Body of pancreas (tissue), 4 donors: ENCODE data around the gene PRRX1. TPM values are rescaled to one million over a fixed set of nuclear protein-coding genes. Genes with fewer than 3 reads are reported as not detected.

ENCODE experiments used
- ATAC-seq: fragments of 150-250 bp; one replicate; pipeline ENCODE4 v1.9.1; 2016
- DNase-seq, 4 donors: peaks; one replicate each; pipeline ENCODE4 v3.0.0-alpha.2; 2019
- H3K27ac ChIP-seq, 4 donors: fragments of 200-600 bp; sonication (generic); 1 replicate in 3 of 4; 2 replicates in 1 of 4; pipeline versions ENCODE4 v1.5.1 to v1.6.1; 2016 to 2019; ENCODE audit warnings: mild to moderate bottlenecking in 1 of 4, mixed read lengths in 1 of 4, moderate library complexity in 1 of 4
- H3K27me3 ChIP-seq, 2 donors: fragments of 200-600 bp; sonication (generic); one replicate each; pipeline ENCODE4 v1.6.0; 2016; ENCODE audit warnings: mild to moderate bottlenecking in 1 of 2
- H3K36me3 ChIP-seq, 2 donors: fragments of 200-600 bp; sonication (generic); replicated peaks in 1 of 2; 2 replicates each; pipeline ENCODE4 v1.5.1; 2016; ENCODE audit warnings: low read depth in 2 of 2; ENCODE audit not compliant: insufficient read depth in 1 of 2
- H3K4me1 ChIP-seq: fragments of 200-600 bp; sonication (generic); one replicate; pipeline ENCODE4 v1.6.0; 2016
- H3K4me3 ChIP-seq, 2 donors: fragments of 200-600 bp; sonication (generic); 1 replicate in 1 of 2; 2 replicates in 1 of 2; pipeline ENCODE4 v1.5.1; 2016 to 2019
- H3K9me3 ChIP-seq, 3 donors: fragments of 200-600 bp; sonication (generic); 1 replicate in 2 of 3; 2 replicates in 1 of 3; pipeline ENCODE4 v1.5.1; 2016
- CTCF ChIP-seq, 7 experiments: fragments of 450-650 bp in 4 of 7; fragments of 200-600 bp in 3 of 7; sonication (generic) in 3 of 7; IDR thresholded peaks; one replicate each; pipeline ENCODE4 v1.5.1; 2016 to 2019; ENCODE audit warnings: antibody characterized with exemption in 7 of 7
- POLR2A ChIP-seq, 3 donors: fragments of 450-650 bp; IDR thresholded peaks; one replicate each; pipeline ENCODE4 v1.6.1; 2016; ENCODE audit warnings: antibody characterized with exemption in 3 of 3, mild to moderate bottlenecking in 2 of 3
- WGBS, 2 donors: methylation state at CpG; one replicate each; pipeline ENCODE4 v1.1.5; 2017; 5-methylcytosine and 5-hydroxymethylcytosine counted together
- intact Hi-C: fragments of 100-400 bp; cut with DNase I; formaldehyde crosslinking; loops from one replicate; pipeline ENCODE4 v1.15.1; 2023
- total RNA-seq, 2 donors: library from RNA; depleted of rRNA; stranded (reverse); fragments of >200 nt; gene quantifications; one replicate each; pipeline ENCODE4 v1.1.0, GENCODE V29; 2016

Gene PRRX1
- total RNA-seq, 2 donors from 2014 or later = 5.3 to 8.0 TPM

GRCh38 chr1:170676628-170677027 is 12.7 kb downstream of the PRRX1 start:
- H3K27ac ChIP-seq = no peak overlapping the region
- H3K4me3 ChIP-seq = no peak overlapping the region
- H3K4me1 ChIP-seq = no peaks in the 10 kb centered on the region
- intact Hi-C loops = no loop called here
- peaks cover 0 to 4% of the 10 kb centered on the region in 2 donors for H3K27me3 ChIP-seq
- H3K9me3 ChIP-seq = no peaks in the 10 kb centered on the region
- ATAC-seq = no peak
- DNase-seq = no peak
- TF ChIP-seq CTCF (IDR thresholded peaks at IDR 0.05) = no peak
- TF ChIP-seq POLR2A (IDR thresholded peaks at IDR 0.05) = no peak
- no peaks in the 10 kb centered on the region for H3K36me3 ChIP-seq

GRCh38 chr1:170678027-170678600 is 14.2 kb downstream of the PRRX1 start:
- Histone ChIP-seq H3K4me3 (no peak overlapping the region), H3K4me1 (no peaks in the 10 kb centered on the region), H3K36me3 (no peaks in the 10 kb centered on the region), H3K27ac (no peak overlapping the region), H3K27me3 (peaks cover 0 to 4% of the 10 kb centered on the region in 2 donors), H3K9me3 (no peaks in the 10 kb centered on the region)
- intact Hi-C loops = no loop called here
- ATAC-seq (no peak), DNase-seq (no peak)
- TF ChIP-seq POLR2A (IDR thresholded peaks at IDR 0.05) (no peak), CTCF (IDR thresholded peaks at IDR 0.05) (no peak)
- WGBS, 2 donors = 70% methylated on average over 3 of the region's 3 CpGs

- ATAC-seq = no peak
Measured at GRCh38 chr1:170680428-170680827, 16.5 kb downstream of the PRRX1 start.

GRCh38 chr1:170682169-170682568 is 18.2 kb downstream of the PRRX1 start:
- 60 to 73% methylated on average over 1 of the region's 1 CpG for WGBS, 2 donors
- no peak for DNase-seq
- no peak overlapping the region for H3K4me3 ChIP-seq
- intact Hi-C loops = no loop called here
- H3K27me3 ChIP-seq = no peaks in the 10 kb centered on the region
- H3K4me1 ChIP-seq = no peaks in the 10 kb centered on the region
- no peak for TF ChIP-seq CTCF (IDR thresholded peaks at IDR 0.05)
- no peak for TF ChIP-seq POLR2A (IDR thresholded peaks at IDR 0.05)
- no peaks in the 10 kb centered on the region for H3K36me3 ChIP-seq
- no peak for ATAC-seq
- H3K9me3 ChIP-seq = no peaks in the 10 kb centered on the region
- H3K27ac ChIP-seq = no peak overlapping the region

More at GRCh38 chr1:170680428-170680827, 16.5 kb downstream of the PRRX1 start:
- Histone ChIP-seq H3K27me3 (no peaks in the 10 kb centered on the region), H3K27ac (no peak overlapping the region), H3K36me3 (no peaks in the 10 kb centered on the region), H3K9me3 (no peaks in the 10 kb centered on the region), H3K4me3 (no peak overlapping the region), H3K4me1 (no peaks in the 10 kb centered on the region)
- DNase-seq = no peak
- TF ChIP-seq CTCF (IDR thresholded peaks at IDR 0.05) (no peak), POLR2A (IDR thresholded peaks at IDR 0.05) (no peak)
- intact Hi-C loops = no loop called here
- WGBS, 2 donors = 30 to 40% methylated on average over 3 of the region's 3 CpGs

GRCh38 chr1:170682809-170683208 is 18.9 kb downstream of the PRRX1 start:
- no peak overlapping the region for H3K4me3 ChIP-seq
- 38 to 59% methylated on average over 1 of the region's 1 CpG for WGBS, 2 donors

More at GRCh38 chr1:170682809-170683208, 18.9 kb downstream of the PRRX1 start:
- Histone ChIP-seq H3K4me1 (no peaks in the 10 kb centered on the region), H3K27ac (no peak overlapping the region), H3K36me3 (no peaks in the 10 kb centered on the region), H3K27me3 (no peaks in the 10 kb centered on the region), H3K9me3 (no peaks in the 10 kb centered on the region)
- TF ChIP-seq CTCF (IDR thresholded peaks at IDR 0.05) (no peak), POLR2A (IDR thresholded peaks at IDR 0.05) (no peak)
- intact Hi-C loops = no loop called here
- ATAC-seq = no peak
- DNase-seq = no peak
